ENCODE results near the gene GAGE10. TPM values are rescaled to one million over a fixed set of nuclear protein-coding genes. Genes with fewer than 3 reads are reported as not detected.

Gene GAGE10
- total and polyA plus RNA-seq, 9 donors = not detected

- Histone ChIP-seq H3K36me3 (no peaks in the 10 kb centered on the region), H3K4me3 (no peak overlapping the region), H3K27me3 (no peaks in the 10 kb centered on the region), H3K4me1 (ENCODE audit: insufficient read depth) (peaks cover 3% of the 10 kb centered on the region), H3K9me3 (no peaks in the 10 kb centered on the region), H3K27ac (no peak overlapping the region)
- intact Hi-C loops (cut with DNase I) = no loop called here
- no peak for TF ChIP-seq EP300 (IDR thresholded peaks at IDR 0.05)
- TF ChIP-seq POLR2A (IDR thresholded peaks at IDR 0.05) = no peak
- no peak for TF ChIP-seq CTCF (IDR thresholded peaks at IDR 0.05)
- peak in 1 of 5 donors; percentile 13 for DNase-seq
- 53 to 69% (median 65%) methylated on average over 4 of the region's 4 CpGs for WGBS, 3 donors
Measured at GRCh38 chrX:49286581-49286980, 16.9 kb upstream of the GAGE10 start.

- no peak for DNase-seq
- intact Hi-C loops (cut with DNase I) = no loop called here
- no peak overlapping the region for H3K4me3 ChIP-seq
- H3K36me3 ChIP-seq = no peaks in the 10 kb centered on the region
- no peaks in the 10 kb centered on the region for H3K9me3 ChIP-seq
- H3K27me3 ChIP-seq = no peaks in the 10 kb centered on the region
- peaks cover 2% of the 10 kb centered on the region for H3K4me1 ChIP-seq (ENCODE audit: insufficient read depth)
- no peak overlapping the region for H3K27ac ChIP-seq
- TF ChIP-seq POLR2A (IDR thresholded peaks at IDR 0.05) = no peak
- no peak for TF ChIP-seq CTCF (IDR thresholded peaks at IDR 0.05)
- no peak for TF ChIP-seq EP300 (IDR thresholded peaks at IDR 0.05)
- WGBS, 3 donors = 88 to 100% (median 94%) methylated on average over 1 of the region's 1 CpG
Measured at GRCh38 chrX:49287665-49288064, 15.8 kb upstream of the GAGE10 start.

- WGBS, 3 donors = 50 to 64% (median 56%) methylated on average over 7 of the region's 7 CpGs
- DNase-seq = no peak
- H3K36me3 ChIP-seq = no peaks in the 10 kb centered on the region
- no peak for TF ChIP-seq POLR2A (IDR thresholded peaks at IDR 0.05)
- no peak for TF ChIP-seq CTCF (IDR thresholded peaks at IDR 0.05)
- TF ChIP-seq EP300 (IDR thresholded peaks at IDR 0.05) = no peak
- no peaks in the 10 kb centered on the region for H3K4me1 ChIP-seq (ENCODE audit: insufficient read depth)
- intact Hi-C loops (cut with DNase I) = loop anchor here in 1 of 4 donors (10.0 kb wide), 1 partner anchor 465 kb away; no protein-coding TSS in a partner anchor
- no peaks in the 10 kb centered on the region for H3K9me3 ChIP-seq
- H3K27me3 ChIP-seq = no peaks in the 10 kb centered on the region
- no peak overlapping the region for H3K27ac ChIP-seq
- H3K4me3 ChIP-seq = no peak overlapping the region
Measured at GRCh38 chrX:49290215-49290614, 13.2 kb upstream of the GAGE10 start.

GRCh38 chrX:49291615-49292337 lies 11.7 kb upstream of the GAGE10 start:
- H3K27ac ChIP-seq = no peak overlapping the region
- WGBS, 3 donors = 26 to 40% (median 39%) methylated on average over 11 of the region's 11 CpGs
- no peaks in the 10 kb centered on the region for H3K9me3 ChIP-seq
- TF ChIP-seq POLR2A (IDR thresholded peaks at IDR 0.05) (no peak), EP300 (IDR thresholded peaks at IDR 0.05) (no peak), CTCF (IDR thresholded peaks at IDR 0.05) (peak; percentile 31 to 42 (median 31))
- H3K4me3 ChIP-seq = no peak overlapping the region
- no peaks in the 10 kb centered on the region for H3K4me1 ChIP-seq (ENCODE audit: insufficient read depth)
- no peaks in the 10 kb centered on the region for H3K27me3 ChIP-seq
- H3K36me3 ChIP-seq = no peaks in the 10 kb centered on the region
- intact Hi-C loops (cut with DNase I) = loop anchor here in 1 of 4 donors (10.0 kb wide), 1 partner anchor 463 kb away; no protein-coding TSS in a partner anchor
- DNase-seq = peak; percentile 50 to 71 (median 60)
